Glutamatergic neuron (in vitro differentiated cells): ENCODE data around the gene BRI3. TPM values are rescaled to one million over a fixed set of nuclear protein-coding genes. Genes with fewer than 3 reads are reported as not detected.

ENCODE experiments used
- DNase-seq: peaks from one replicate; pipeline ENCODE4 v3.0.0; 2022
- H3K27ac Mint-ChIP-seq: one replicate; pipeline ENCODE4 v1.8.0; 2020; ENCODE audit warnings: mild to moderate bottlenecking, mixed read lengths, inconsistent platforms; ENCODE audit not compliant: unreplicated experiment
- H3K27me3 Mint-ChIP-seq: one replicate; pipeline ENCODE4 v1.8.0; 2020; ENCODE audit warnings: mild to moderate bottlenecking, moderate library complexity, mixed read lengths, inconsistent platforms; ENCODE audit not compliant: unreplicated experiment
- H3K36me3 Mint-ChIP-seq: one replicate; pipeline ENCODE4 v1.8.0; 2020; ENCODE audit warnings: mild to moderate bottlenecking, mixed read lengths, inconsistent platforms; ENCODE audit not compliant: unreplicated experiment
- H3K4me1 Mint-ChIP-seq: one replicate; pipeline ENCODE4 v1.8.0; 2020; ENCODE audit warnings: mild to moderate bottlenecking, low read depth, mixed read lengths, inconsistent platforms; ENCODE audit not compliant: unreplicated experiment
- H3K4me3 Mint-ChIP-seq: one replicate; pipeline ENCODE4 v1.8.0; 2020; ENCODE audit warnings: mild to moderate bottlenecking, mixed read lengths, inconsistent platforms; ENCODE audit not compliant: unreplicated experiment
- H3K9me3 Mint-ChIP-seq: one replicate; pipeline ENCODE4 v1.8.0; 2020; ENCODE audit warnings: mild to moderate bottlenecking, moderate library complexity, mixed read lengths, inconsistent platforms; ENCODE audit not compliant: unreplicated experiment
- total RNA-seq: library from RNA; stranded (reverse); fragmentation: NEBNext Ultra II Directional; extraction: Animal tissue kit (Norgen Biotek cat#: 25700); gene quantifications from one replicate; pipeline ENCODE4 v1.2.1, GENCODE V29; 2021; ENCODE audit not compliant: unreplicated experiment
- TF ChIP-seq, protein P1 (sequence below): fragments of 200-600 bp; sonication (generic); IDR thresholded peaks from one replicate; pipeline ENCODE4 v1.5.0; 2021; ENCODE audit not compliant: partially characterized antibody, unreplicated experiment

The BRI3 gene
- total RNA-seq, 1 donor from 2014 or later, result 176 TPM

DNA sequence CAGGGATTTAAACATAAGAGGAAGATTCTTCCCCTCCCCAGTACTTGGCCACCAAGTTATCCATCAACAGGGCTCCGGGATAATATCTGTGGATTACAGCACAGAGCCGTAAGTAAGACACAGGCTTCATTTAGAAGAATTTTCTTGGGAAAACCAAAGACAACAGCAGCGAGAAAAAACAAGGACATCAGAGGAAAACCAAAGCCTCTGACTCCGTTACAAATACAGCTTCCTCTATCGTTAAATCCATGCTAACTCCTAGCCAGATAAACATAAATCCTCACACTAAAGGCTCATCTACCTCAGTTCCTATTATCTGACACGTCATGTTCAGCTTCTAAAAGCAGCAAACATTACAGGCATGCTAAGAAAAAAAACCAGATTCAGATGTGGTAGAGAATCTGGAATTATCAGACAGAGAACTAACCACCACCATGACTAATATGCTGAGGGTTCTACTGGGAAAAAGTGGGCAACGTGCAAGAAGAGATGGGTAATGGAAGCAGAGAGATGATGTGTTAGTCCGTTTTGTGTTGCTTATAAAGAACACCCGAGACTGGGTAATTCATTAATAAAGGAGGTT, 48.4 kb downstream of the BRI3 start:
- Mint-ChIP-seq H3K4me1 (peaks cover 2% of the 10 kb centered on the region), H3K27ac (no peak overlapping the region), H3K9me3 (no peaks in the 10 kb centered on the region), H3K4me3 (no peak overlapping the region), H3K36me3 (no peaks in the 10 kb centered on the region), H3K27me3 (no peaks in the 10 kb centered on the region)
- TF ChIP-seq, protein P1, sequence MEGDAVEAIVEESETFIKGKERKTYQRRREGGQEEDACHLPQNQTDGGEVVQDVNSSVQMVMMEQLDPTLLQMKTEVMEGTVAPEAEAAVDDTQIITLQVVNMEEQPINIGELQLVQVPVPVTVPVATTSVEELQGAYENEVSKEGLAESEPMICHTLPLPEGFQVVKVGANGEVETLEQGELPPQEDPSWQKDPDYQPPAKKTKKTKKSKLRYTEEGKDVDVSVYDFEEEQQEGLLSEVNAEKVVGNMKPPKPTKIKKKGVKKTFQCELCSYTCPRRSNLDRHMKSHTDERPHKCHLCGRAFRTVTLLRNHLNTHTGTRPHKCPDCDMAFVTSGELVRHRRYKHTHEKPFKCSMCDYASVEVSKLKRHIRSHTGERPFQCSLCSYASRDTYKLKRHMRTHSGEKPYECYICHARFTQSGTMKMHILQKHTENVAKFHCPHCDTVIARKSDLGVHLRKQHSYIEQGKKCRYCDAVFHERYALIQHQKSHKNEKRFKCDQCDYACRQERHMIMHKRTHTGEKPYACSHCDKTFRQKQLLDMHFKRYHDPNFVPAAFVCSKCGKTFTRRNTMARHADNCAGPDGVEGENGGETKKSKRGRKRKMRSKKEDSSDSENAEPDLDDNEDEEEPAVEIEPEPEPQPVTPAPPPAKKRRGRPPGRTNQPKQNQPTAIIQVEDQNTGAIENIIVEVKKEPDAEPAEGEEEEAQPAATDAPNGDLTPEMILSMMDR, result no peak
- DNase-seq, result no peak

DNA sequence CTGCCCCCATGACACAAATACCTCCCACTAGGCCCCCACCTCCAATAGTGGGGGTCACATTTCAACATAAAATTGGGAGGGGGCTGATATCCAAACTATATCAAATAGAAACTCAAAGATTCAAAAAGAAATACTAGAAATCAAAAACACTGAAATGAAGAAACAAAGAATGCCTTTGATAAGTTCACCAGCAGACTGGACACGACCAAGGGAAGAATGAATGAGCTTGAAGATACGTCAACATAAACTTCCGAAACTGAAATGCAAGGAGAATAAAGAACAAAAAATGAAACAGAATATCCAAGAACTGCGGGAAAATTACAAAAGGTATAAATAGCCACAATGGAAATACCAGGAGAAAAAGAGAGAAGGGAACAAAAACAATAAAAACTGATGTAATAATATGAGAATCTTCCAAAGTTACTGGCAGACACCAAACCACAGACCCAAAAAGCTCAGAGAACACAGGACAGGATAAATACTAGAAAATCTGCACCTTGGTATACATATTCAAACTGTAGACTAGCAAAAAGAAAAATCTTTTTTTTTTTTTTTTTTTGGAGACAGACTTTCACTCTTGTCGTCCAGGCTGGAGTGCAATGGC, 49.5 kb downstream of the BRI3 start:
- Mint-ChIP-seq H3K4me1 (peaks cover 2% of the 10 kb centered on the region), H3K4me3 (no peak overlapping the region), H3K9me3 (no peaks in the 10 kb centered on the region), H3K27me3 (no peaks in the 10 kb centered on the region), H3K36me3 (no peaks in the 10 kb centered on the region), H3K27ac (no peak overlapping the region)
- TF ChIP-seq, protein P1, result no peak
- DNase-seq, result no peak

DNA sequence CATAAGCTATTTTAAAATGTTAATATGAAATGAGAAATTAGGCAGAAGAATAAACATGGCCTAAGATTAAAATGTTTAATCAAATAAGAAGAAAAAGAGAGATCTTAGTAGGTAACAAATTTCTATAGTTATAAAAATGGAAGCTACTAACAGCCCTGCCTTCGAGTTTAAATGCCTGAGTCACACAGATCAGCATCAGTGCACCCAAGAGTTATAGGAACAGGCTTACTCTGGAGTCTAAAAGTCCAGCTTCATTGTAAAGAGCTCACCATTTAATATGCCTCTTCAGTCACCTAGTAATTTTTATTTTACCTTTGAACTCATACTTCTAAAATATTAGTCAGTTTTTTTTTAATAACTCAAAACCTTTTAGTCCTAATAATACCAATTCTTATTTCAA, 52.6 kb downstream of the BRI3 start:
- Mint-ChIP-seq H3K9me3 (peaks cover under 1% of the 10 kb centered on the region), H3K27ac (no peak overlapping the region), H3K36me3 (peaks cover 1% of the 10 kb centered on the region), H3K4me3 (no peak overlapping the region), H3K4me1 (no peaks in the 10 kb centered on the region), H3K27me3 (no peaks in the 10 kb centered on the region)
- TF ChIP-seq, protein P1, result no peak
- DNase-seq, result no peak

DNA sequence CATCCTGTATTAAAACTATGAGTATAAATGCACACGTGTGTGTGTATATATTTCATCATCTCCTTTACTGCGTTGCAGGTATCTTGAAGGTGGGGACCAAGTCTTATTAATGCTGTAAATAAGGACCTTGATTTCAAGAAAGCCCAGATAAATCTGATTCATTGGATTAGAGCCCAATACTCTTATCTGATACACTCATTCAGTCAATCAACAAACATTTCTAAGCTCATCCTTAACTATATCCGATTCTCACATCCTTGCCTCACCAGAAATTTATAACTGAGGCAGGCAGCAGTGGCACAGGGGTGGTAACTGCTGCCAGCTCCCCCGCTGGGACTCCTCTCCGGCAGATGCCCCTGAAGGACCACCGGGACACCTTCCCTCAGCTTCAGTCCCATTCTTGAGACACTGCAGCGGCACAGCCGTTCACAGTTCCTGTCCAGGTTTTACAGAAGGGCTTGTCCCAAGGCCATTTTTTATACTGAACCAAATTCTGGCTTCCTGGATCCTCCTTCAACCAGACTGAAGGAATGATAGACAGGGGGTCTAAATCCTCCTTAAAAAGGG, 54.0 kb downstream of the BRI3 start:
- TF ChIP-seq, protein P1, result no peak
- DNase-seq, result no peak
- H3K27ac Mint-ChIP-seq, result no peak overlapping the region
- H3K36me3 Mint-ChIP-seq, result peaks cover 8% of the 10 kb centered on the region
- no peaks in the 10 kb centered on the region for H3K4me1 Mint-ChIP-seq
- H3K9me3 Mint-ChIP-seq, result peaks cover 2% of the 10 kb centered on the region
- H3K27me3 Mint-ChIP-seq, result no peaks in the 10 kb centered on the region
- H3K4me3 Mint-ChIP-seq, result no peak overlapping the region

DNA sequence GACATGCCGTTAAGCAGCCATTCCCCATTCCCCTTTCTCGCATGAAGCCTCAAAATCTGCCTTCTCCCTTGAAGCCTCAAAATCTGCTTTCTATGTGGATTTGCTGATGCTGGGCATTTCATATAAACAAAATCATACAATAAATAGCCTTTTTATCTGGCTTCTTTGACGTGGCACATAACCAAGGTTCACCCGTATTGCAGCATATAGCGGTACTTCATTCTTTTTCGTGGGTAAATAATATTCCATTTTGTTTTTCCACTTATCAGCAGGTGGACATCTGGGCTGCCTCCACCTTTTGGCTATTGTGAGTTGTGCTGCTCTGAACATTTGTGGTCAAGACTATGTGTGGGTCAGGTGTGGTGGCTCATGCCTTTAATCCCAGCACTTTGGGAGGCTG, 57.0 kb downstream of the BRI3 start:
- Mint-ChIP-seq H3K27ac (no peak overlapping the region), H3K27me3 (no peaks in the 10 kb centered on the region), H3K9me3 (peaks cover 2% of the 10 kb centered on the region), H3K36me3 (peaks cover 8% of the 10 kb centered on the region), H3K4me1 (no peaks in the 10 kb centered on the region), H3K4me3 (no peak overlapping the region)
- TF ChIP-seq, protein P1, result no peak
- DNase-seq, result no peak
